22Rv1 (cell line): Measurements from ENCODE around the gene EPAS1.

ENCODE experiments used
- H3K27ac ChIP-seq: fragments of 450-650 bp; 2 replicates; pipeline ENCODE4 v1.5.1; 2017
- CTCF ChIP-seq: fragments of 450-650 bp; IDR thresholded peaks from 2 replicates; pipeline ENCODE4 v1.5.1; 2017; ENCODE audit warnings: mild to moderate bottlenecking
- ZFX ChIP-seq: fragments of 450-650 bp; IDR thresholded peaks from 2 replicates; pipeline ENCODE4 v1.6.1; 2017; ENCODE audit warnings: antibody characterized with exemption, borderline replicate concordance

EPAS1 gene

GRCh38 chr2:46367286-46367685, 70.1 kb downstream of the EPAS1 start:
- H3K27ac ChIP-seq: no peak overlapping the region
- TF ChIP-seq CTCF: no peak
- TF ChIP-seq ZFX: no peak

- no peak overlapping the region for H3K27ac ChIP-seq
- TF ChIP-seq CTCF (no peak), ZFX (no peak)
Measured at GRCh38 chr2:46368401-46368800, 71.2 kb downstream of the EPAS1 start.

GRCh38 chr2:46369783-46370182, 72.6 kb downstream of the EPAS1 start:
- no peak overlapping the region for H3K27ac ChIP-seq

GRCh38 chr2:46371854-46372253, 74.6 kb downstream of the EPAS1 start:
- TF ChIP-seq CTCF (no peak), ZFX (no peak)
- no peak overlapping the region for H3K27ac ChIP-seq

More at GRCh38 chr2:46369783-46370182, 72.6 kb downstream of the EPAS1 start:
- TF ChIP-seq ZFX (no peak), CTCF (no peak)

GRCh38 chr2:46372475-46372874, 75.3 kb downstream of the EPAS1 start:
- TF ChIP-seq CTCF (no peak), ZFX (no peak)
- no peak overlapping the region for H3K27ac ChIP-seq

GRCh38 chr2:46373238-46373637, 76.0 kb downstream of the EPAS1 start:
- no peak overlapping the region for H3K27ac ChIP-seq
- TF ChIP-seq ZFX (no peak), CTCF (no peak)

- TF ChIP-seq CTCF (no peak), ZFX (no peak)
- no peak overlapping the region for H3K27ac ChIP-seq
Measured at GRCh38 chr2:46375566-46376125, 78.4 kb downstream of the EPAS1 start.
